ENCODE results near the gene ATXN7L1. TPM values are rescaled to one million over a fixed set of nuclear protein-coding genes. Genes with fewer than 3 reads are reported as not detected.
A peak's percentile ranks its signal among the peaks of the same experiment; 100 is the strongest.

The ATXN7L1 gene
- total and polyA plus RNA-seq, 2 of the 13 experiments (the other 11 are each of a cell fraction or from before 2014, with no cell fraction given) = 4.1 to 7.8 TPM

GRCh38 chr7:105759670-105760550, 116.5 kb downstream of the ATXN7L1 start (continued):
- TF ChIP-seq YEATS2 (CRISPR knock-in tag; IDR thresholded peaks at IDR 0.05; ENCODE audit: borderline replicate concordance) (no peak), CBX2 (IDR thresholded peaks at IDR 0.05; ENCODE audit: low read depth, low read length) (no peak), CBX2 (CRISPR knock-in tag; IDR thresholded peaks at IDR 0.05; ENCODE audit: low read depth) (no peak), PAF1 (CRISPR knock-in tag; IDR thresholded peaks at IDR 0.05) (no peak), STAG1 (CRISPR knock-in tag; IDR thresholded peaks at IDR 0.05) (peak; percentile 75), KLF13 (CRISPR knock-in tag; IDR thresholded peaks at IDR 0.05) (no peak), TCF7L2 (IDR thresholded peaks at IDR 0.05; ENCODE audit: low read depth, low read length) (no peak), ZFP1 (CRISPR knock-in tag; IDR thresholded peaks at IDR 0.05) (no peak), MAFG (CRISPR knock-in tag; IDR thresholded peaks at IDR 0.05) (no peak), ZNF784 (CRISPR knock-in tag; IDR thresholded peaks at IDR 0.05; ENCODE audit: borderline replicate concordance) (no peak), DBP (CRISPR knock-in tag; IDR thresholded peaks at IDR 0.05; ENCODE audit: not compliant biosample characterization) (no peak), CHD2 (IDR thresholded peaks at IDR 0.05; ENCODE audit: low read depth, low read length) (no peak), ZNF543 (CRISPR knock-in tag; IDR thresholded peaks at IDR 0.05) (no peak)
